ENCODE data around the gene SPECC1L.
"Not testable (repeated sequence)": the region's sequence is repeated elsewhere in the genome, so short reads cannot be mapped to it uniquely, and the experiment has no call there.

- not testable (repeated sequence) for TF ChIP-seq CTCF (IDR thresholded peaks at IDR 0.05; ENCODE audit: borderline replicate concordance, extremely low read depth, low read length, poor library complexity, severe bottlenecking); EZH2 (IDR thresholded peaks at IDR 0.05; ENCODE audit: borderline replicate concordance, low read depth, low read length, severe bottlenecking)
Observed at GRCh38 chr22:24256136-24256535, 14.5 kb upstream of the SPECC1L start.
